Esophagus mucosa (tissue), 1 donor: Measurements from ENCODE around the gene VMP1. TPM values are rescaled to one million over a fixed set of nuclear protein-coding genes. Genes with fewer than 3 reads are reported as not detected.

Experiments
- ATAC-seq: fragments of 200-7000 bp; cut with Tn5 transposase; one replicate; pipeline ENCODE4 v1.9.1; 2020
- total RNA-seq: library from RNA; stranded (reverse); gene quantifications from one replicate; pipeline ENCODE4 v1.2.4, GENCODE V29; 2023
- donor health status: DM: yes; HTN: yes; CAD: no.

Gene VMP1
- total RNA-seq, 1 donor from 2014 or later = 133 TPM

- ATAC-seq = no peak
Observed at GRCh38 chr17:59711936-59712335, 4.5 kb downstream of the VMP1 start.

GRCh38 chr17:59712862-59713261 lies 5.4 kb downstream of the VMP1 start:
- no peak for ATAC-seq

GRCh38 chr17:59714255-59714654 lies 6.8 kb downstream of the VMP1 start:
- ATAC-seq = no peak

DNA sequence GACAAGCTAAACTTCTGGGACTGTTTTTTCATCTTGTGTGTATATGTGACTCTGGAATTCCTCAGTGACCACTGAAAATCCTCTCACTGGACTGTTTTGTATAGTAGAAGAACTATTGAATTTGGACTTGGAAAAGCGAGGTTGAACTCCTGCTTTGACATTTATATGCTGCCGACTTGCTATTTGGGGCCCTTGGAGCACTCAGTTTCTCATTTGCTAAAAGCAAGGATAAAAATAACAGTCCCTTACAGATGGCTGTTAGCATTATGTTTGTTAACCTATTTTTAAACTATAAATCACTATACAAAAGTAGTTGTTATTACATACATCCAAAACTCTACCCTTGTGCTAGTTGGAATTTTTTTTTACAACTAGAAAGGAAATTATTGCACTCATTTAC lies 9.0 kb downstream of the VMP1 start:
- ATAC-seq = no peak

- ATAC-seq = no peak
Observed at GRCh38 chr17:59719526-59719925, 12.1 kb downstream of the VMP1 start.

DNA sequence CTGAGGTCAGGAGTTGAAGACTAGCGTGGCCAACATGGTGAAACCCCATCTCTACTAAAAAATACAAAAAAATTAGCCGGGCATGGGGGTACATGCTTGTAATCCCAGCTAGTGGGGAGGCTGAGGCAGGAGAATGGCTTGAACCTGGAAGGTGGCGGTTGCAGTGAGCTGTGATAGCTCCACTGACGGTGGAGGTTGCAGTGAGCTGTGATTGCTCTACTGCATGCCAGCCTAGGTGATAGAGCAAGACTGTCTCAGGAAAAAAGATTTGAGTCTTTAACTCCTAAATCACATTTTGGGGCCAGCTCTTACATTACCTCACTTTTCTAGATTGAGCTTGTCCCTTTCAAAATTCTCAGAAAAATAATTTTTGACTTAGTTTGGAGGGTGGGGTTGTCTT lies 15.2 kb downstream of the VMP1 start:
- no peak for ATAC-seq

GRCh38 chr17:59723041-59723440 lies 15.6 kb downstream of the VMP1 start:
- ATAC-seq = no peak

GRCh38 chr17:59723607-59724006 lies 16.2 kb downstream of the VMP1 start:
- no peak for ATAC-seq

- peak; percentile 33 for ATAC-seq
Observed at GRCh38 chr17:59725691-59726090, 18.2 kb downstream of the VMP1 start.

DNA sequence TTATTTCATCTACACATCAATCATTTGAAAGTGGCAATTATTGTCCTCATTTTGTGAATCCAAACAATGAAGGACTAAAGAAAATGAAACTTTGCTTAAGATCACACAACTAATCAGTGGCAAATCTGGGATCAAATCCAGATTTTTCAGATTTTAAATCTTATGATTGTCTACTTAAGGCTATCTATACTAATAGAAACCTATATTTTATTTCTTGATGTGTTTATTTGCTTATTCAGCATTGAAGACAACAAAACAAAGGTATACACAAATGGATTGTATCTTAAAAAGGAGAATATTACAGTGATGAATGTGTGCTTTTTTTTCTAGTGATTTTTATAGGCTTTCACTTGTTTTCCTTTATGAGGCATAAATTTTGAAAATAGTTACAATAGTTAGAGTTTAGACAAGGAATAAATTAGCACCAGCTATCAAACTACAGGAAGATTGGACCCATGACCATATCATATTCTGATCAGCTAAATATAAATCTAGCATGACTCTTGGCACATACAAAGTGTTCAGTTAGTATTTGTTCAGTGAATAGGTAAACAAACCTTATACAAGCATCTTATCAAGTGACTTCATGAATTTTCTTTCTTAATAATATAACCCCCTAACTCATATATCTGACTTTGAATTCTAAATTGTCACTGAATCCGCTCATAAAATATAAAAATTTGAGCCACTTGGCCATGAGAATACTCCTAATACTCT lies 20.5 kb downstream of the VMP1 start:
- no peak for ATAC-seq

DNA sequence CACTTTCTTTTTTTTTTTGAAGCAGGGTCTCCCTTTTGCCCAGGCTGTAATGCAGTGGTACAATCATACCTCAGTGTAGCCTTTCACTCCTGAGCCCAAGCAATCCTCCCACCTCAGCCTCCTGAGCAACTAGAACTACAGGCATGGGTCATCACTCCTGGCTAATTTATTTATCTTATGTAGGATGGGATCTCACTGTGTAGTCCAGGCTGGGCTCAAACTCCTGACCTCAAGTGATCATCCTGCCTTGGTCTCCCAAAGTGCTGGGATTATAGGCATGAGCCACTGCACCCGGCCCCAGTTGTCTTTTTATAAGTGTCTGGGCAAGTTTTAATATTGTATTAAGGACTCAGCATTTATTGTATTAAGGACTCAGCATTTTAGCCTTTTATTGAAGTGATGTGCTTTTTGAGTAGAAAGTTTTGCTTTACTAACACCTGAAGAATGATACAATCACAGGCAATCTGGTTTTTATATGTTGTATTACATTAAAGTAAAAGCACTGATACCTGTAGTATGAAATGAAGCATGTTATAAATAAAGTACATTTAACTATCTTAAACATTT lies 22.9 kb downstream of the VMP1 start:
- ATAC-seq = no peak

- ATAC-seq = peak; percentile 20
Observed at GRCh38 chr17:59733697-59734096, 26.2 kb downstream of the VMP1 start.

DNA sequence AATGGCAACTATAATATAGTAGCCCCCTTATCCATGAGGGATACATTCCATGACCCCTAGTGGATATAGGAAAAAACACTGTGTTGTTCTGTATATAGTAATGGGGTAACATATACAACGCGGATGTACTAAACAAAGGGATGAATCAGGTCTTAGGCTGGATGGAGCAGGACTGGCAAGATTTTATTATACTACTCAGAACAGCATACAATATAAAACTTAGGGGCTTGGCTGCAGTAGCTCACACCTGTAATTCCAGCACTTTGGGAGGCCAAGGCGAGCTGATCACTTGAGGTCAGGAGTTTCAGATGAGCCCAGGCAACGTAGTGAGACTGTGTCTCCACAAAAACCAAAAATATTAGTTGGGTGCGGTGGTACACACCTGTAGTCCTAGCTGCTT lies 26.8 kb downstream of the VMP1 start:
- ATAC-seq = peak; percentile 81

DNA sequence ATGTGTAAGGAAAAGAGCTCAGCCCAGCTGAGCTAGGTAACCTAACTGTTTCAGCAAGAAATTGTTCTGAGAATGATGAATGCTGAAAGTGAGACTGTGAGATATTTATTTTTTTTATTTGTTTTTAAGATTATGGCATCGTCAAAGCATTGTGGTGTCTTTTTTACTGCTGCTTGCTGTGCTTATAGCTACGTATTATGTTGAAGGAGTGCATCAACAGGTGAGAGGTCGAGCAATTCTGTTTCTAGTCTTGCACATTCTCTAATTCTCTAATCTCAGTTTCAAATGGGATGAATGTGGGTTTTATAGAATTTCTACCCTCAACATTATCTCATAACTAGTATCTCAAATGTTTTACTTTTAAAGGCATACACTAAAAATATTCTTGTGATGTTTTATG lies 29.9 kb downstream of the VMP1 start:
- no peak for ATAC-seq

GRCh38 chr17:59743842-59744241 lies 36.4 kb downstream of the VMP1 start:
- ATAC-seq = no peak

DNA sequence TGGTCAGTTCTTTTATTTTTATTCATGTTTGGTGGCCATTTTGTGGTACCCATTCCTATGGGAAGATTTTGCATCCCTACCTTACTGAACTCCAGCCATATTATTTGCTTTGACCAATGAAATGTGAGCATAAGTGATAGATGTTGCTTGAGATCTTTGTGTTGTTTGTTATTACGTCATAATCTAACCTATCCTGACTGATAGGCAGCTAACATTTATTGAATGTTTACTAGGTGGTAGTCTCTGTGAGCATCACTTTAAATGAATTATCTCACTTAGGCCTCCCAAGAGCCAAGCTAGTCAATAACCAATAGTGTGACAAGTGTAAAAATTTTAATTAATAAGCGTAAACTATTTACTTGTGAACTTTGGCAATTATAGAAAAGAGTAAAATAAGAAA lies 37.6 kb downstream of the VMP1 start:
- ATAC-seq = no peak

DNA sequence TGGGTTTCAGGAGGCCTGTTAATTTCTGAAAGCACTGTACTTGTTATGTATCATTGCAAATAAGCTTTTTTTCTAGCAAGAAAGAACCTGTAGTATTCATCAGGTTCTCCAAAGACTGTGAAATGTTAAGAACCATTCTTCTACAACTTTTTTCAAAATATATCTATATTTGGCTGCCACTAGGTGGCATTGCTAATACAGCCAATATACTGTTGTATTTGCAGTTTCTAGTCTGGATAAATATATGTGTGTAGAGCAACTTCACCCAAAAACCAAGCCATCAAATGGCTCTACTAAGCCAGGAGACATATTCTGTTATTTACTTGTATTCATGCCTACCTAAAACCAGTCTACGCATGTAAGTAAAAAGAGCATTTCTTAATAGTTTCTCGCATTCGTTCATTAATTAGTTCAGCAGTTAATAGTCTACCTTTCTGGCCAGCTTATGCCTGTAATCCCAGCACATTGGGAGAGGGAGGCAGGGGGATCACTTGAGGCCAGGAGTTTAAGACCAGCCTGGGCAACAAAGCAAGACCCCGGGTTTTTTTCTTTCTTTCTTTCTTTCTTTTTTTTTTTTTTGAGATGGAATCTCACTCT lies 39.5 kb downstream of the VMP1 start:
- ATAC-seq = peak; percentile 63

DNA sequence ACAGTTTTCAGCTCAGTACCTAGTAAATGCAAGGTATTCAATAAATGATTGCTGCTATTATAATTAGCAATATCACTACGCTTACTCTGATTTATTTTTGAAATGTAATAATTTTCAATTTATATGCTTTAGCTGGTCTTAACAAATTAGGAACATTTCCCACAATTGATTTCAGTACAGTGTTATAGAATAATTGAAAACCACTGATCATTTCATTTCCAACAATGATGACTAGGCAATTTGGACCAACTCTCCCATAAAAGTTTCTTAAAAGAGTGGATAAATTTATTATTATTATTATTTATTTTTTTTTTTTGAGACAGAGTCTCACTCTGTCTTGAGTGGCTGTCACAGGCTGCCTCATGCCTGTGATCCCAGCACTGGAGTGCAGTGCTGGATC lies 41.1 kb downstream of the VMP1 start:
- no peak for ATAC-seq

DNA sequence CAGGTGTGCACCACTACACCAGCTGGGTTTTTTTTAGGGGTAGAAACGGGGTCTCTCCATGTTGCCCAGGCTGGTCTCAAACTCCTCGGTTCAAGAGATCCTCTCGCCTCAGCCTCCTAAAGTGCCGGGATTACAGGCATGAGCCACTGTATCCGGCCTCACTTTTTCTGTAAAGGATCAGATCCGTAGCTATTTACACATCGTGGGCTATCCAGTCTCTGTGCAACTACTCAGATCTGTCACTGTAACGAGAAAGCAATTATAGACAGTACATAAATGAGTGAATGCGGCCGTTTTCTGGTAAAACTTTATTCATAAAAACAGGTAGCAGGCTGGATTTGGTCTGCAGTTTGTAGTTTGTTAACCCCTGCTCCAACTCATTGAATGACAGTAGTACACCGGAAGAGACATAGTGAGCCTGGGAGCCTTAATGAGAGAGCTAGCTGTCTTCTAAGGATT lies 44.5 kb downstream of the VMP1 start:
- ATAC-seq = no peak

GRCh38 chr17:59752446-59752845 lies 45.0 kb downstream of the VMP1 start:
- ATAC-seq = no peak

GRCh38 chr17:59752922-59753321 lies 45.5 kb downstream of the VMP1 start:
- ATAC-seq = peak; percentile 9

DNA sequence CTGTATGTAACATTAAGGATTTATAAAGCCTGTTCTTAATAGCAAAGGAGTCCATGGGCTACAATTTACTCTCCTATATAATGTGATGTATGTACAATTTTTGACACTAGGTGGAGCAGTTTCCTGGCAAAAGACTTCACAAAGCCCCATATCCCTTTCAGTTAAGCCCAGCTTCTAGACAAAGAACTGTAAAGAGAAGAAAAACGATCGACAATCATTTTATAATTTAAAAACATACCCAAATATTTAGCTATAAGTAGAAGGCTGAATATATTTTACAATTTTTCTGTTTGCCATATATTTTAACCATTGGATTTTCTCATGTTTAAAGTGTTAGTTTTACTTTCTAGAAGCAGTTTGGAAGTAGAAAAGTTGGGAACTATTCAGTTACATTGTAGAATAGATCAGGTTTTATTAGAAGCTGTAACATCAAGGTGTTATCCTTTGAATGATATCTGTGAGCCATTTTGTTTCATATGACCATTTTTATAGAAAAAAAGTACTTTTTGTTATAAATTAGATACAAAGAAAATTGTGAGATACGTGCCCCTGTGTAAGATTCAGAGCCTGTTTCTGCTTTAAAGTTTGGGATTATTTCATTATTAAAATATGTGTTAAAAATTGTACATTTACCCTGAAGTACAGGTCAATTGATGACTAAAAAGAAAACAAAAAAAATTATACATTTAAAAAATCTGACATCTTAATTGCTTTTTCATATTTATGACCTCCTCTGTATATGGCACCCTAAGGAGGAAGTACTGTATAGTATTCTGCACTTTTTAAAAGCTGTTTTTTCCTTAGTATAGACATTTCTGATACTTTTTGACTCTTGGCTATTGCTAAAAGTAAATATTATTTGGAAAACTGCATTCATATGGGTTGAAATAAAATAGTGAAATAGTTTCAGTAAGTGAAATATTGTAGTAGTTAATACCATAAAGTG lies 46.3 kb downstream of the VMP1 start:
- ATAC-seq = peak; percentile 90

DNA sequence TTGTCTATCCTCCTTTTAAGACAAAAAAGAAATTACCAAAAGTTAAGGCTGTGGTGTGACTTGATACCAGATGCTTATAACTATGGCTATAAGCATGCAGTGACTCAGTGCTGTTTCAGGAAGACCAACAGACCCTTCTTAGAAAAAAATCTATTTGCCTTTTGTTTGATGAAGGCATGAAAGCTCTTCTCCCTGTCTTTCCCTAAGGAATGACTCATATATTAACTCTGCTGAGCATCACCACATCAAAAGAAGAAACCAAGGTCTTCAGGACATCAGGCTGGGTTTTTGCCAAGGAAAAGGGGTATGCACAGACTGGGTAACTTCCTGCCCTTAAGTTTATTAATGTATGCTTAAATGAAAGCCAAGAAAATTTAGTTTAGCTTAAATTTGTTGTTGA lies 47.1 kb downstream of the VMP1 start:
- ATAC-seq = peak; percentile 56
